Right atrium auricular region (tissue), 2 donors: ENCODE results near the gene CAMTA1. TPM values are rescaled to one million over a fixed set of nuclear protein-coding genes. Genes with fewer than 3 reads are reported as not detected.

Source experiments
- DNase-seq: peaks from one replicate; pipeline ENCODE4 v3.0.0-alpha.2; 2019; ENCODE audit warnings: low spot score
- H3K27ac ChIP-seq, 2 donors: fragments of 200-600 bp; sonication (generic); 1 replicate in 1 of 2; 2 replicates in 1 of 2; pipeline ENCODE4 v1.5.1; 2016 to 2019
- H3K27me3 ChIP-seq, 2 donors: fragments of 200-600 bp; sonication (generic); one replicate each; pipeline versions ENCODE4 v1.5.1 to v1.6.0; 2017 to 2019
- H3K36me3 ChIP-seq: fragments of 200-600 bp; sonication (generic); one replicate; pipeline ENCODE4 v1.5.1; 2016
- H3K4me1 ChIP-seq, 2 donors: fragments of 200-600 bp; sonication (generic); one replicate each; pipeline versions ENCODE4 v1.5.1 to v1.6.0; 2017 to 2019
- H3K4me3 ChIP-seq, 2 donors: fragments of 200-600 bp; sonication (generic); 1 replicate in 1 of 2; 2 replicates in 1 of 2; pipeline ENCODE4 v1.5.1; 2017 to 2019; ENCODE audit warnings: mild to moderate bottlenecking in 1 of 2, moderate library complexity in 1 of 2
- H3K9me3 ChIP-seq, 2 donors: fragments of 200-600 bp; sonication (generic); one replicate each; pipeline ENCODE4 v1.5.1; 2019
- CTCF ChIP-seq, 2 donors: fragments of 200-600 bp; sonication (generic); IDR thresholded peaks; one replicate each; pipeline ENCODE4 v1.5.1; 2019; ENCODE audit warnings: antibody characterized with exemption in 2 of 2
- total RNA-seq, 2 donors: library from RNA; depleted of rRNA; stranded (reverse); fragments of >200 nt; gene quantifications; one replicate each; pipeline ENCODE4 v1.1.0, GENCODE V29; 2016

Gene CAMTA1
- total RNA-seq, 2 donors from 2014 or later = 132 to 190 TPM

- H3K27ac ChIP-seq = no peak overlapping the region
- H3K4me3 ChIP-seq = no peak overlapping the region
- H3K9me3 ChIP-seq = no peaks in the 10 kb centered on the region
- H3K27me3 ChIP-seq = no peaks in the 10 kb centered on the region
- no peak for DNase-seq
- H3K4me1 ChIP-seq = peaks cover 0 to 8% of the 10 kb centered on the region in 2 donors
- TF ChIP-seq CTCF (IDR thresholded peaks at IDR 0.05) = no peak
- H3K36me3 ChIP-seq = peaks cover 6% of the 10 kb centered on the region
These were observed 105.4 kb downstream of the CAMTA1 start for GRCh38 chr1:6890686-6891085.

- H3K36me3 ChIP-seq = peaks cover 6% of the 10 kb centered on the region
- H3K4me3 ChIP-seq = no peak overlapping the region
- no peak for TF ChIP-seq CTCF (IDR thresholded peaks at IDR 0.05)
- H3K9me3 ChIP-seq = no peaks in the 10 kb centered on the region
- no peak for DNase-seq
- no peak overlapping the region for H3K27ac ChIP-seq
- peaks cover 0 to 8% of the 10 kb centered on the region in 2 donors for H3K4me1 ChIP-seq
- no peaks in the 10 kb centered on the region for H3K27me3 ChIP-seq
These were observed 106.7 kb downstream of the CAMTA1 start for GRCh38 chr1:6891781-6892579.

- Histone ChIP-seq H3K27me3 (no peaks in the 10 kb centered on the region), H3K36me3 (no peaks in the 10 kb centered on the region), H3K4me3 (no peak overlapping the region), H3K27ac (no peak overlapping the region), H3K4me1 (peaks cover 0 to 8% of the 10 kb centered on the region in 2 donors), H3K9me3 (no peaks in the 10 kb centered on the region)
- TF ChIP-seq CTCF (IDR thresholded peaks at IDR 0.05) = no peak
- no peak for DNase-seq
These were observed 108.1 kb downstream of the CAMTA1 start for GRCh38 chr1:6893388-6893787.

GRCh38 chr1:6897138-6897537 lies 111.9 kb downstream of the CAMTA1 start:
- no peak overlapping the region for H3K27ac ChIP-seq
- no peak overlapping the region for H3K4me3 ChIP-seq
- H3K9me3 ChIP-seq = no peaks in the 10 kb centered on the region
- H3K36me3 ChIP-seq = no peaks in the 10 kb centered on the region
- no peaks in the 10 kb centered on the region for H3K27me3 ChIP-seq
- H3K4me1 ChIP-seq = no peaks in the 10 kb centered on the region
- no peak for DNase-seq
- no peak for TF ChIP-seq CTCF (IDR thresholded peaks at IDR 0.05)

- H3K27ac ChIP-seq = no peak overlapping the region
- H3K36me3 ChIP-seq = no peaks in the 10 kb centered on the region
- H3K27me3 ChIP-seq = no peaks in the 10 kb centered on the region
- no peak overlapping the region for H3K4me3 ChIP-seq
- no peak for TF ChIP-seq CTCF (IDR thresholded peaks at IDR 0.05)
- H3K9me3 ChIP-seq = no peaks in the 10 kb centered on the region
- no peaks in the 10 kb centered on the region for H3K4me1 ChIP-seq
- DNase-seq = no peak
These were observed 113.8 kb downstream of the CAMTA1 start for GRCh38 chr1:6898974-6899539.
